HG02885 (cell line): ENCODE measurements around the gene SRC.

Experiments used
- ATAC-seq: cut with Tn5 transposase; IDR thresholded peaks from one replicate; pipeline ENCODE4 v1.9.1; 2021; ENCODE audit warnings: mild to moderate bottlenecking; ENCODE audit not compliant: unreplicated experiment, poor library complexity

The SRC gene

DNA sequence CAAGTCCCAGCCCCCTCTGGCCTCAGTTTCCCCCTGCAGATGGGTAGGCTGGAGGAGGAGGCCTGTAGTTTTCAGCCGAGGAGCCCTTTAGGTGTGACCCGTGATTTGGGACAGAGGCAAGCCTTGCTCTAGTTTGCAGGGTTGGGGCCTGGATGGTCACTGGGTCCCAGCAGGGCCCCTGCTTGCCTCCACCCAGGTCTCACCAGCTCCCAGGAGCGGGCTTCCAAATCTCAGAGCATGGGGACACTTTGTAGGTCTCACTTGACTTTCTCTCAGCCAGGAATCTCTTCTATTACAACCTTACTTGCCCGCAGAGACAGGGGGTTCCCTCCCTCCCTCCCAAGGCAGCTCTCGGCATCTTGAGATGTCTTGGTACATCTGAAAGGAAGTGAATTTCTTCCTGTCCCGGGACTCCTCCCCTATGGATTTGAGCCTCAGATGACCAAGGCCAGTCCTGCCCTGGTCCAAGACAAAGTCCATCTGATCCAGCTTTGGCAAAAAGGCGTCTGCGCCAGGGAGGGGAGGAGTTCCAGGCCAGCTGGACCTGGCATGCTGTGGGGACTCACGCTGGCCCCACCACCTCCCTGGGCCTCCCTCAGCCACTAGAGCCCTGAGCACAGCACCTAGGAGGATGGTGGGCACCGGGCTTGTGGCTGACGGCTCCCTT is 47.4 kb downstream of the SRC start:
- ATAC-seq: no peak

- ATAC-seq: no peak
These were observed 48.1 kb downstream of the SRC start for GRCh38 chr20:37393863-37394542.

GRCh38 chr20:37394543-37395409 is 48.8 kb downstream of the SRC start:
- no peak for ATAC-seq

- no peak for ATAC-seq
These were observed 49.5 kb downstream of the SRC start for GRCh38 chr20:37395410-37395797.

DNA sequence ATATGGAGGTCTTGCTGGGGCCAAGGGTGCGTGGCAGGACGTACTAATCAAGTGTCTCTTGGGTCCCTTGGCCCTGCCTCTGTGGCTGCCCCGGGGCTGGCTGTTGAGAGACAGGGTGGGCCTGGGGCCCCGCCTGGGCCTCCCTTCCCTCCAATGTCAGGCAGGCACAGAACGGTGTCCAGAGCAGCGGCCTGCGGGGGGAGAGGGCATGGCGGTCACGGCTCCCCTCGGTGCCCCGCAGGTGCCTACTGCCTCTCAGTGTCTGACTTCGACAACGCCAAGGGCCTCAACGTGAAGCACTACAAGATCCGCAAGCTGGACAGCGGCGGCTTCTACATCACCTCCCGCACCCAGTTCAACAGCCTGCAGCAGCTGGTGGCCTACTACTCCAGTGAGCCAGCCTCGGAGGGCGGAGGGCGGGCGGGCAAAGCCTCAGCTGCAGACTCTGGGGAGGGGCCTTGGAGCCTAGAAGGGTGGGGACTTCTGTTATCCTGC is 50.0 kb downstream of the SRC start:
- ATAC-seq: no peak

- no peak for ATAC-seq
These were observed 50.6 kb downstream of the SRC start for GRCh38 chr20:37396416-37397075.

DNA sequence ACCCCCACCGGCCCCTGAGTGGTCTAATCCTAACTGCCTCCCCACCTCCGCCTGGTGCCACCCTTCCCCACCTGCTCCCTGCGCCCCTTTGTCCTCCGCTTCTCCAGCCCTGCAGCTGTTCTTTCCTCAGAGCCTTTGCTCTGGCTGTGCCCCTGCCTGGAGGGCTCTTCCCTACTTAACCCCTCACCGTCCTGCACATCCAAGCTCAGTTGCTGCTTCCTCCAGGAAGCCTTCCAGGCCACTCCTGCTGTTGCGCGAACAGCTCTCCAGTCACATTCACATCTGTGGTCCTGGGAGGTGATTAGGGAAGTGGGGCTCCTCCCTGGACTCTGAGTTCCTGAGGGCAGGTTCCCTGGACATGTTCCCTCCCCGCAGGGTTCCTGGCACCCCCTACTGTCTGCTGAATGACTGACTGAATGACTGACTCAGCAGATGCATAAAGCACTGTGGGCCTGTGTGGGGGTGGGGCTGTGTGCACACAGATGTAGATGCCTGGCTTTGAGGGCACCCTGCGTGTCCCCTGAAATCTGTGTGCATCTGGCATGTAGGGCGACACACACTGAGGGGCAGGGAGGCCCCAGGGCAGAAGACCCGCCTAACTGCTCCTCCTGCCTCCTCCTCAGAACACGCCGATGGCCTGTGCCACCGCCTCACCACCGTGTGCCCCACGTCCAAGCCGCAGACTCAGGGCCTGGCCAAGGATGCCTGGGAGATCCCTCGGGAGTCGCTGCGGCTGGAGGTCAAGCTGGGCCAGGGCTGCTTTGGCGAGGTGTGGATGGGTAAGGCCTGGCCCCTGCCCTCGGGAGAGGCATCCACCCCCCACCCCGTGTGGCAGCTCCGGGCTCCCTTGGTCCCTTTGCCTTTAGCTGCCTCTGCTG is 51.4 kb downstream of the SRC start:
- no peak for ATAC-seq

DNA sequence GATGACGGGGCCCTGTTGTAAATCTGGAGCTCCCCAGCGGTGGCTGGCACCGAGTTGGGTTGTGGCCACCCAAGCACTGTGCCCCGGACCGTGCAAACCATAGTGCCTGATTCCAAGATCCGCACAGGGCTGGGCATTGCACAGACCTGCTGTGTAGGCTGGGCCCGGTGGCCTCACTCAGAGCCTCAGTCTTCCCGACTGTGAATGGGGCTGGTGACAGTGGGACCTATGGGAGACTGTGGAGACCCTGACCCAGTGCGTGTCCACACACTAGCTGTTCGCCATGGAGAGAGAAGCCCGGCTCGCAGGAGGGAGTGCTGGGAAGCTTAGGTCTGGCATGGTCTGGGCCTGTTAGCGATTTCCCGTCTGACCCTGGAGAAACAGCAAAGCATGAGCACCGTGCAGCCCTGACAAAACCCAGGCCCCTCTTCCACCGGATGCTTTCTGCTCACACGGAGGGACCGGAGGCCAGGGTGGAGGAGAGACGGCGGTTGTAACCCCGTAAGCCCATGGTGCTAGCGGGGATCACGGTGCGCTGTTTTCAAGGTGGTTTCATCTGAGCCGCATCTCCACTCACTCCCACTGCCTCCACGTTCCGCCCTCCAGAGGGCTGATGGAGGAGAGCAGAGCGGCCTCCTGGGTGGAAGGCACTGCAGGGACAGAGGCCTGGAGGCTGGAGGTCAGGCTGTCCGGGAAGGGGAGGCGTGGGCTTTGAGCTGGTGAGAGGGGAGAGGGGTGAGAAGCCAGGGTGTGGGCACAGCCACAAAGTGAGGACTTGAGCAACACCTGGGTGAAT is 52.2 kb downstream of the SRC start:
- ATAC-seq: no peak

DNA sequence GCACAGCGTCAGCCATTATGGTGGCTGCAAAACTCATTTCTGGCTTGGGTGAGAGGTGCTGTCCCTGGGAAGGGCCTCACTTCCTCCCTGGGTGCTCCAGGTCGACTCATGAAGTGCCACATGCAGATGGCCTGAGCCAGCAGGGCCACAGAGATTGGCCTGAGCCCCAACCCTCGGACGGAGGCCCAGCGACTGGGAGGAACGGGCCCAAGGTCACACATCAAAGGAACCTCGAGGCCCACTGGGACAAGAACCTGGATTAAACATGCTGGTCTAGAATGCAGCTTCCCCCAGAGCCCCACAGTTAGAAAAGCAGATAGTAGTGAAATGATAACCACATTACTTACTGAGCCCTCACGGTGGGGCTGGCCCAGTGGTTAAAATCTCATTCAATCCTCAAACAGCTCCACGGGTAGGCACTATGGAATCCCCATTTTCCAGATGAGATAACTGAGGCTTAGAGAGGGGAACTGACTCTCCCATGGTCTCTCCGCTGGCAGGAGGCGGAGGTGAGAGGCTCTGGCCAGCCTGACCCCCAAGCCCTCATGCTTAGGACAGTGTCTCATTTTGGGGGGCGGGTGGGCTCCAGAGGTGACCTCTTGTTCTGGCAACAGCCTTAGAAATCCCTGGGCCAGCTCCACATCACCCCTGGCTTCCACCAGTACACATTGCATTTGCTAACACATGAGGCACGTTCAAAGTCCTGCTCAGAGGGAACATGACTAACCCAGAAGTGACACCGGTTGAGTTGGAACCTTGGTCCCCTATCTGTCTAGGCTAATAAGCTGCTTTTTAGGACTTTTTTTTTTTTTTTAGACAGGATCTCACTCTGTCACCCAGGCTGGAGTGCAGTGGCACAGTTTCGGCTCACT is 53.0 kb downstream of the SRC start:
- no peak for ATAC-seq

- no peak for ATAC-seq
These were observed 55.5 kb downstream of the SRC start for GRCh38 chr20:37401282-37401929.

- ATAC-seq: no peak
These were observed 56.2 kb downstream of the SRC start for GRCh38 chr20:37401930-37402675.

- no peak for ATAC-seq
These were observed 57.4 kb downstream of the SRC start for GRCh38 chr20:37403107-37404033.

DNA sequence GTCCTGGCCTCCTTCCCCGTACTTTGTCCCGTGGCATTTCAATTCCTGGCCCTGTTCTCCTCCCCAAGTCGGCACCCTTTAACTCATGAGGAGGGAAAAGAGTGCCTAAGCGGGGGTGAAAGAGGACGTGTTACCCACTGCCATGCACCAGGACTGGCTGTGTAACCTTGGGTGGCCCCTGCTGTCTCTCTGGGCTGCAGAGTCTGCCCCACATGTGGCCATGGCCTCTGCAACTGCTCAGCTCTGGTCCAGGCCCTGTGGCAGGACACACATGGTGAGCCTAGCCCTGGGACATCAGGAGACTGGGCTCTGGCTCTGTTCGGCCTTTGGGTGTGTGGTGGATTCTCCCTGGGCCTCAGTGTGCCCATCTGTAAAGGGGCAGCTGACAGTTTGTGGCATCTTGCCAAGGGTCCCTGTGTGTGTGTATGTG is 58.5 kb downstream of the SRC start:
- no peak for ATAC-seq

DNA sequence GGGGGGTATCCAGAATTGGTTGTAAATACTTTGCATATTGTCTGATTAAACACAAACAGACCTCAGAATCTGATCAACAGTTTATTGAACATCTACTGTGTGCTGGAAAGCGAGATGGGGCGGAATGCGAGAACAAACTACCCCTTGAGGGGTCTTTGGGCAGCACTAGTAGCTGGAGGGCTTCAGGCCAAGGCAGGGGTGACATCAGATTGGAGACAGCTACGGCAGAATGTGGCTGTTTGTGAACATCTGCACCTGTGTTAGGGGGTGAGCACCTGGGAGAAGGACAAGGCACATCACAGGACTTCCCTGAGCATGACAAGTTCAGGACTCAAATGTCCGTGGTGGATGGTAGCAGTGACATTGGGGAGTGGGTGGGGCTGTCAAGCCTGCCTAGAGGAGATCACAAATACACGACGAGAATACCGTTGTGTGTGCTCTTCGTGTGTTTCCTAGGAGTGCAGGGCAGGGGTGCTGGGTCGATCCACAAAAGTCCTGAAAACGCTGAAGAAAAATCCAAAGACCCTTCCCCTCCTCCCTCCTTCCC is 59.5 kb downstream of the SRC start:
- no peak for ATAC-seq
